HepG2 (cell line): ENCODE data around the gene DBN1. TPM values are rescaled to one million over a fixed set of nuclear protein-coding genes. Genes with fewer than 3 reads are reported as not detected.

Experiments
- ATAC-seq: fragments of 200-7000 bp; cut with Tn5 transposase; 3 replicates; pipeline ENCODE4 v1.9.1; 2020; ENCODE audit warnings: mild to moderate bottlenecking, moderate library complexity
- BruUV-seq: library from RNA; stranded (reverse); fragments of 400-500 nt; replicated peaks from 2 replicates; lab custom pipeline; 2021; lab: Mats Ljungman, UMichigan
- CTCF ChIA-PET: fragments of 300-600 bp; formaldehyde crosslinking; extraction: SDS; loops from one replicate; lab custom pipeline; 2021; ENCODE audit warnings: low total read pairs, inconsistent platforms, low intra/inter-chr PET ratio; lab: Yijun Ruan, JAX
- POLR2A ChIA-PET: fragments of 350-600 bp; sonication (Branson Sonifier 250); formaldehyde crosslinking; loops from one replicate; lab custom pipeline; 2020; ENCODE audit warnings: antibody characterized with exemption, inconsistent platforms; lab: Yijun Ruan, JAX
- DNase-seq: peaks from one replicate; pipeline ENCODE4 v3.0.0-alpha.2; 2015; ENCODE audit warnings: low spot score
- FAIRE-seq: peaks from 3 replicates; lab custom pipeline; 2011; peaks lifted over from hg19 to GRCh38; lab: Jason Lieb, UNC
- H2AFZ ChIP-seq: one replicate; pipeline ENCODE4 v1.6.1; 2011; ENCODE audit warnings: low read length, inconsistent platforms
- H3K27ac ChIP-seq: fragments of 300-600 bp; 3 replicates; pipeline ENCODE4 v1.8.0; 2011; ENCODE audit warnings: mixed run types, mild to moderate bottlenecking, mixed read lengths, low read length, inconsistent platforms; ENCODE audit not compliant: insufficient read depth; ENCODE audit errors: extremely low read length
- H3K27me3 ChIP-seq, 2 experiments: fragments of 200-600 bp in 1 of 2; 2 replicates in 1 of 2; 3 replicates in 1 of 2; pipeline versions ENCODE4 v1.6.0 to v1.8.0; 2011; ENCODE audit warnings: low read length in 2 of 2, mild to moderate bottlenecking in 2 of 2, moderate library complexity in 2 of 2, inconsistent platforms in 1 of 2; ENCODE audit not compliant: insufficient read depth in 2 of 2, control insufficient read depth in 1 of 2
- H3K36me3 ChIP-seq, 2 experiments: fragments of 200-600 bp in 1 of 2; replicated peaks in 1 of 2; 2 replicates in 1 of 2; 3 replicates in 1 of 2; pipeline versions ENCODE4 v1.5.1 to v1.8.0; 2011; ENCODE audit warnings: low read length in 2 of 2, inconsistent platforms in 1 of 2; ENCODE audit not compliant: insufficient read depth in 2 of 2, control insufficient read depth in 1 of 2
- H3K4me1 ChIP-seq: 2 replicates; pipeline ENCODE4 v1.5.1; 2012; ENCODE audit warnings: low read length, inconsistent platforms; ENCODE audit not compliant: insufficient read depth
- H3K4me2 ChIP-seq: 2 replicates; pipeline ENCODE4 v1.6.0; 2011; ENCODE audit warnings: low read depth, low read length, inconsistent platforms
- H3K4me3 ChIP-seq, 3 experiments: fragments of 200-600 bp in 1 of 3; sonication (generic), shearing (Covaris generic) in 1 of 3; replicated peaks in 1 of 3; 2 replicates each; pipeline ENCODE4 v1.5.1; 2011 to 2016; ENCODE audit warnings: low read length in 3 of 3, inconsistent platforms in 2 of 3, low read depth in 2 of 3, mild to moderate bottlenecking in 2 of 3, control low read depth in 1 of 3, mixed read lengths in 1 of 3; ENCODE audit not compliant: insufficient read depth in 1 of 3
- H3K79me2 ChIP-seq: one replicate; pipeline ENCODE4 v1.6.1; 2011; ENCODE audit warnings: low read length, inconsistent platforms; ENCODE audit not compliant: insufficient read depth
- H3K9ac ChIP-seq: 2 replicates; pipeline ENCODE4 v1.6.0; 2011; ENCODE audit warnings: mild to moderate bottlenecking, low read depth, low read length, inconsistent platforms; ENCODE audit not compliant: insufficient read depth
- H3K9me3 ChIP-seq: 2 replicates; pipeline ENCODE4 v1.5.1; 2012; ENCODE audit warnings: mild to moderate bottlenecking, low read length
- H4K20me1 ChIP-seq: 2 replicates; pipeline ENCODE4 v1.6.0; 2011; ENCODE audit warnings: inconsistent platforms, mild to moderate bottlenecking, low read length, moderate library complexity; ENCODE audit not compliant: insufficient read depth
- AGO2 ChIP-seq: fragments of 200-400 bp; formaldehyde crosslinking; optimal IDR thresholded peaks from 2 replicates; pipeline ENCODE3; 2017; ENCODE audit warnings: mild to moderate bottlenecking, low read depth, low read length, moderate library complexity
- ETV5 ChIP-seq: IDR thresholded peaks from 2 replicates; pipeline ENCODE4 v1.6.1; 2018; ENCODE audit warnings: missing biosample characterization, missing genetic modification reagents, inconsistent platforms, borderline replicate concordance
- FOXC1 ChIP-seq: sonication (generic); formaldehyde crosslinking; IDR thresholded peaks from 2 replicates; pipeline ENCODE4 v1.8.0; 2022; ENCODE audit warnings: mild to moderate bottlenecking, missing genetic modification reagents, borderline replicate concordance
- MATR3 ChIP-seq: sonication (generic); formaldehyde crosslinking; IDR thresholded peaks from 2 replicates; pipeline ENCODE4 v1.4.0; 2020; ENCODE audit warnings: missing genetic modification reagents
- NFIC ChIP-seq: IDR thresholded peaks from 2 replicates; pipeline ENCODE4 v1.6.1; 2012; ENCODE audit warnings: mild to moderate bottlenecking, low read length, inconsistent platforms
- NFRKB ChIP-seq: fragments of 450-650 bp; IDR thresholded peaks from 2 replicates; pipeline ENCODE4 v1.6.1; 2017
- SIN3A ChIP-seq: IDR thresholded peaks from 2 replicates; pipeline ENCODE4 v1.6.1; 2011; ENCODE audit warnings: low read depth, mild to moderate bottlenecking, control low read depth, low read length, borderline replicate concordance
- SOX5 ChIP-seq: IDR thresholded peaks from 2 replicates; pipeline ENCODE4 v1.6.1; 2016; ENCODE audit warnings: borderline replicate concordance
- ZFYVE20 ChIP-seq: sonication (generic); formaldehyde crosslinking; IDR thresholded peaks from 2 replicates; pipeline ENCODE4 v1.8.0; 2023; ENCODE audit warnings: low read depth, mild to moderate bottlenecking, moderate library complexity, missing genetic modification reagents, borderline replicate concordance
- ZNF484 ChIP-seq: sonication (generic); formaldehyde crosslinking; IDR thresholded peaks from 2 replicates; pipeline ENCODE4 v1.5.1; 2020; ENCODE audit warnings: mild to moderate bottlenecking, low read depth, missing genetic modification reagents, borderline replicate concordance
- ZNF766 ChIP-seq: sonication (generic); formaldehyde crosslinking; IDR thresholded peaks from 2 replicates; pipeline ENCODE4 v1.5.0; 2020; ENCODE audit warnings: missing genetic modification reagents, borderline replicate concordance
- ZNF878 ChIP-seq: sonication (generic); formaldehyde crosslinking; IDR thresholded peaks from 2 replicates; pipeline ENCODE4 v1.8.1; 2023; ENCODE audit warnings: mild to moderate bottlenecking, missing genetic modification reagents, moderate library complexity
- WGBS: methylation state at CpG from one replicate; pipeline ENCODE4 v1.1.6; 2017; ENCODE audit warnings: low lambda C conversion rate; 5-methylcytosine and 5-hydroxymethylcytosine counted together
- in situ Hi-C: cut with HindIII; loops from 2 replicates; pipeline ENCODE4 v1.10.0; 2017; ENCODE audit warnings: low pct_unique_long_range_greater_than_20kb; ENCODE audit not compliant: extremely low pct_ligation_motif_present
- intact Hi-C: fragments of 100-400 bp; cut with micrococcal nuclease; formaldehyde crosslinking; loops from one replicate; pipeline ENCODE4 v1.10.0; 2022; ENCODE audit not compliant: unreplicated experiment
- polyA plus RNA-seq, 8 experiments: library from polyadenylated mRNA; depleted of rRNA in 3 of 8; stranded (reverse) in 7 of 8; unstranded in 1 of 8; fragments of >200 nt; fragmentation: Illumina TruSeq in 4 of 8; extraction: Trizol in 4 of 8; gene quantifications; 2 replicates each; pipeline versions ENCODE4 v1.2.1 to v1.2.3, GENCODE V29; 2011 to 2016; ENCODE audit warnings: low read depth in 4 of 8, missing spikeins in 1 of 8, mixed read lengths in 1 of 8; ENCODE audit not compliant: insufficient read depth in 1 of 8
- total RNA-seq, 5 experiments: library from RNA; depleted of rRNA; stranded (reverse); fragments of >200 nt; fragmentation: Illumina TruSeq; extraction: Trizol; gene quantifications; 2 replicates each; pipeline ENCODE4 v1.2.3, GENCODE V29; 2016; ENCODE audit warnings: low read depth in 1 of 5
- TF ChIP-seq, protein P1 (sequence below): sonication (generic); formaldehyde crosslinking; conservative IDR thresholded peaks from 2 replicates; pipeline ENCODE4 v1.4.0; 2020; ENCODE audit warnings: missing genetic modification reagents
- TF ChIP-seq, protein P2 (sequence below): sonication (generic); formaldehyde crosslinking; IDR thresholded peaks from 2 replicates; pipeline ENCODE4 v1.5.1; 2020; ENCODE audit warnings: missing genetic modification reagents, mild to moderate bottlenecking, borderline replicate concordance

Gene DBN1
- total and polyA plus RNA-seq, 2 of the 13 experiments (the other 11 are each of a cell fraction or from before 2014, with no cell fraction given): 27.0 to 37.3 TPM

DNA sequence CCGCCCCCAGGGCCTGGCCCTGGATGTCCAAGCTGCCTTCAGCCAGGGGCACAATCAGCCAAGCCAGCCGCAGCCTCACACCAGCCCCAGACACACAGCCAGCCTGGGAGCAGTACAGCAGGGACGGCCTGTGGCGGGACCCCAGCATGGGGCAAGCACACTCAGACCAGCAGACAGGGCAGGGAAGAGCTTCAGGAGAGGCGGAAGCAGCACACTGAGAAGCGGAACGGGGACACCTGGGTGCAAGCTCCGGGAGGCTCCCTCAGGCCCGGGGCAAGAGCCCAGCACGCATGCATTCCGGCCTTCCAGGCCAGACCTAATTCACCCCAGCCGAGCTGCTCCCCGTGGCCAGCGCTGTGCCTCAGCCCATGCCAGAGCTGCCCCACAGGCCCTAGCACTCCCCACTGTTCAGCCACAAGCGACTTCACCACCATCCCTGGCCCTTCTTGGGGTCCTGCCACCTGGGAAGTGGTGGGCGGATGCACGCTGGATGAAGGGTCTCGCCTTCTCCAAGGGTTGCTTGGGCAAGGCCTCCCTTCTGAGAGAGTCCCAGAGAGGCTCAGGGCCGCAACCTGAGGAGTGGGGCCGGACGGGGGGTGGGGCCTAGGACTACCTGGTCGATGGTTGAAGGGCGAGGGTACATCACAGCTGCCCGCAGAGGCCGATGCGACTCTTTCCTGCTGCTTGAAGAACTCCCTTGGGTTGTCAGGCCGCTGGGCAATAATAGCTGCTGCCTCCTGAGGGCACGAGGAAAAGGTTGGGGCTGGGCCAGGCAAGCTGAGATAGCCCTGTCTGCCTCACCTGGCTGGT is 13.4 kb downstream of the DBN1 start:
- no peak overlapping the region for H3K4me3 ChIP-seq
- CTCF ChIA-PET: no interaction called here
- peaks cover 11% of the 10 kb centered on the region; the same call in 1 of the 2 replicates for H3K4me1 ChIP-seq
- no peak overlapping the region for H2AFZ ChIP-seq
- peaks cover 12% of the 10 kb centered on the region; the same call in 1 of the 2 replicates for H4K20me1 ChIP-seq
- no peak overlapping the region for H3K4me2 ChIP-seq
- no peak overlapping the region for H3K27ac ChIP-seq
- H3K9me3 ChIP-seq: no peaks in the 10 kb centered on the region
- no peaks in the 10 kb centered on the region; a peak in 1 of 5 replicates for H3K27me3 ChIP-seq
- DNase-seq (no peak), FAIRE-seq (no peak), ATAC-seq (no peak)
- 94% methylated on average over 19 of the region's 28 CpGs for WGBS
- TF ChIP-seq ZNF766 (CRISPR knock-in tag) (no peak), AGO2 (peak; percentile 64), MATR3 (no peak)
- H3K36me3 ChIP-seq: peaks cover 0 to 4% of the 10 kb centered on the region in 2 experiments; a peak in 1 of 5 replicates
- POLR2A ChIA-PET: no interaction called here
- no peaks in the 10 kb centered on the region for H3K79me2 ChIP-seq
- no TSS peak for BruUV-seq
- in situ Hi-C loops (loop anchor here (5.0 to 25.0 kb wide), 2 partner anchors 73 to 348 kb away; no protein-coding TSS in a partner anchor), intact Hi-C loops (no loop called here)
- H3K9ac ChIP-seq: no peak overlapping the region

DNA sequence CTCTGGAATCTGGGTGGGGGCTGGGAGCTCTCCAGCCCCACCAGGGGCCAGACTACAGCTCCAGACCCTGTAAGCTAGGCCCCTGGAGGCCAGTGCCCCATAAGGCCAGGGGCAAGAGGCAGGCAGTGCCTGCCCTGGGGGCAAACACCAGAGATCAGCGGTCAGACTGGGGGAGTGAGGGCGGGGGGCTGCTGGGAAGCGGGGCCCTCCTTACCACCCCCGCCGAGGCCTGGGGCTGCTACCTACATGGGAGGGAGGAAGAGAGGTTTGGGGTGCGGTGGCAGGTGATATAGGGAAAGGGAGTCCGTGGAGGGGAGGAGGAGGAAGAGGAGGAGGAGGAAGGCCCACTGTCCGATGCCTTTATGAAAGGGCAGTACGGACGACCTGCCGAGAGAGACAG is 14.1 kb downstream of the DBN1 start:
- POLR2A ChIA-PET: no interaction called here
- no peaks in the 10 kb centered on the region for H3K79me2 ChIP-seq
- no peak overlapping the region for H2AFZ ChIP-seq
- 95% methylated on average over 11 of the region's 11 CpGs for WGBS
- peaks cover 11% of the 10 kb centered on the region; the same call in 1 of the 2 replicates for H3K4me1 ChIP-seq
- no peaks in the 10 kb centered on the region for H3K9me3 ChIP-seq
- intact Hi-C loops (no loop called here), in situ Hi-C loops (loop anchor here (5.0 to 25.0 kb wide), 2 partner anchors 72 to 347 kb away; no protein-coding TSS in a partner anchor)
- DNase-seq: no peak
- no peak for ATAC-seq
- peaks cover 12% of the 10 kb centered on the region; the same call in 1 of the 2 replicates for H4K20me1 ChIP-seq
- no peak overlapping the region for H3K4me3 ChIP-seq
- no peak overlapping the region for H3K4me2 ChIP-seq
- H3K36me3 ChIP-seq: peaks cover 0 to 4% of the 10 kb centered on the region in 2 experiments; a peak in 1 of 5 replicates
- H3K27me3 ChIP-seq: no peaks in the 10 kb centered on the region; a peak in 1 of 5 replicates
- no peak overlapping the region for H3K27ac ChIP-seq
- no peak overlapping the region for H3K9ac ChIP-seq
- BruUV-seq: no TSS peak
- CTCF ChIA-PET: no interaction called here
- no peak for FAIRE-seq
- TF ChIP-seq ZFYVE20 (CRISPR knock-in tag): no peak
- TF ChIP-seq SIN3A: no peak
- TF ChIP-seq ZNF878 (CRISPR knock-in tag): no peak
- no peak for TF ChIP-seq ETV5
- TF ChIP-seq NFRKB: no peak
- TF ChIP-seq, protein P1, sequence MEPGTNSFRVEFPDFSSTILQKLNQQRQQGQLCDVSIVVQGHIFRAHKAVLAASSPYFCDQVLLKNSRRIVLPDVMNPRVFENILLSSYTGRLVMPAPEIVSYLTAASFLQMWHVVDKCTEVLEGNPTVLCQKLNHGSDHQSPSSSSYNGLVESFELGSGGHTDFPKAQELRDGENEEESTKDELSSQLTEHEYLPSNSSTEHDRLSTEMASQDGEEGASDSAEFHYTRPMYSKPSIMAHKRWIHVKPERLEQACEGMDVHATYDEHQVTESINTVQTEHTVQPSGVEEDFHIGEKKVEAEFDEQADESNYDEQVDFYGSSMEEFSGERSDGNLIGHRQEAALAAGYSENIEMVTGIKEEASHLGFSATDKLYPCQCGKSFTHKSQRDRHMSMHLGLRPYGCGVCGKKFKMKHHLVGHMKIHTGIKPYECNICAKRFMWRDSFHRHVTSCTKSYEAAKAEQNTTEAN: no peak
- no peak for TF ChIP-seq NFIC
- TF ChIP-seq ZNF484 (CRISPR knock-in tag): no peak
- TF ChIP-seq, protein P2, sequence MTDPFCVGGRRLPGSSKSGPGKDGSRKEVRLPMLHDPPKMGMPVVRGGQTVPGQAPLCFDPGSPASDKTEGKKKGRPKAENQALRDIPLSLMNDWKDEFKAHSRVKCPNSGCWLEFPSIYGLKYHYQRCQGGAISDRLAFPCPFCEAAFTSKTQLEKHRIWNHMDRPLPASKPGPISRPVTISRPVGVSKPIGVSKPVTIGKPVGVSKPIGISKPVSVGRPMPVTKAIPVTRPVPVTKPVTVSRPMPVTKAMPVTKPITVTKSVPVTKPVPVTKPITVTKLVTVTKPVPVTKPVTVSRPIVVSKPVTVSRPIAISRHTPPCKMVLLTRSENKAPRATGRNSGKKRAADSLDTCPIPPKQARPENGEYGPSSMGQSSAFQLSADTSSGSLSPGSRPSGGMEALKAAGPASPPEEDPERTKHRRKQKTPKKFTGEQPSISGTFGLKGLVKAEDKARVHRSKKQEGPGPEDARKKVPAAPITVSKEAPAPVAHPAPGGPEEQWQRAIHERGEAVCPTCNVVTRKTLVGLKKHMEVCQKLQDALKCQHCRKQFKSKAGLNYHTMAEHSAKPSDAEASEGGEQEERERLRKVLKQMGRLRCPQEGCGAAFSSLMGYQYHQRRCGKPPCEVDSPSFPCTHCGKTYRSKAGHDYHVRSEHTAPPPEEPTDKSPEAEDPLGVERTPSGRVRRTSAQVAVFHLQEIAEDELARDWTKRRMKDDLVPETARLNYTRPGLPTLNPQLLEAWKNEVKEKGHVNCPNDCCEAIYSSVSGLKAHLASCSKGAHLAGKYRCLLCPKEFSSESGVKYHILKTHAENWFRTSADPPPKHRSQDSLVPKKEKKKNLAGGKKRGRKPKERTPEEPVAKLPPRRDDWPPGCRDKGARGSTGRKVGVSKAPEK (CRISPR knock-in tag): no peak
- no peak for TF ChIP-seq FOXC1 (CRISPR knock-in tag)
- TF ChIP-seq SOX5: no peak
